Anterior cingulate cortex (tissue), 58 donors: ENCODE data around the gene MMP17.

Source experiments
- DNase-seq, 58 donors: peaks; one replicate each; lab custom pipeline; 2025; lab: John Stamatoyannopoulos, UW

Gene MMP17

DNA sequence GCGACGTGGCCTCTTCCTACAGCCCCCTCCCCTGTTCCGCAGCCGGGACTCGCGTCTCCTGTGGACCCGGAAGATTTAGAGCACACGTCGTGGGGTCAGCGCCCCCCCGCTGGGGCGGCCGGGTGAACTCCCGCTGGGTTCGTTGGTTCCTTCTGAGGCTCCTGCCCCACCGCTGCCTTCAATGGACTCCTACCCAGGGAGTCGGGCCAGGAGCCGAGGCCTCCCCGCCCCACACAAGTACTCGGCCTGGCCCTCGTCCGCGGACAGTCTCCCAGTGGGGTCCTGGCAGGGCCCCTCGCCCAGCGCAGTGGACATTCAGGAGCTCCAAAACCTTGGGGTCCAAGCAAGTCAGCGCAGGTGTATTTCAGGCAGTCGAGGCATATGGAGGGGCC is 1.2 kb downstream of the MMP17 start:
- DNase-seq = peak in 2 of 58 donors; percentile 24 to 27

- no peak for DNase-seq
Observed at GRCh38 chr12:131829791-131830334, 1.7 kb downstream of the MMP17 start.

GRCh38 chr12:131830335-131830913 is 2.2 kb downstream of the MMP17 start:
- DNase-seq = peak in 56 of 58 donors; percentile 28 to 87 (median 74)

DNA sequence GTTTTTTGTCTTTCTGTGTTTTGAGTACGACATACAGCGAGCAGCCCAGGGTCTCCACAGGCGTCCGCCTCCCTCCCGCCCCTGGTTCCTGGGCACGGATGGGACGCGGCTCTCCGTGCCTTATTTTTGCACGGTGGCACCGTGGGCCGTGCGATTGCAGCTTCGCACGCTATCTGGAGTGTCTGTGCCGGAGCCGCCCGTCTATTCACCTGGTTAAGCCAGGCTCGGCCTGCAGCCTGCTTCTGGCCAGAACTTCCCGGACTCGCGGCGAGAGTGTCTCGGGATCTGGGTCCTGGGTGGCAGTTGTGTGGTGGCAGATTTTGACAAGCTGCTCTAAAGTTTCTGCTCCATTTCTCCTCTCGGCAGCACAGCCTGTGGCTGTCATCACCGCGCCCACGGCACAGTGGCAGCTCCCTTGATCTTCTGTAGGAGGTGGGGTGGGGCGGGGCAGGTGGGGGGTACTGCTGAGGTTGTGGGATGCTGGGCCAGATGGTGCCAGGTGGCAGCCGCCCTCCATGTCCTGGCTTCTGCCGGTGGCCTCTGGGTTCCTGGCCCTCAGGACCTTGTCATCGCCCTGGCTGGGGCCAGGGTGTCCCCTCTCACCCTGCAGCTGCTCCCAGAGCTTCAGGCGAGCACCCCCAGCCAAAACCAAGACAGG is 2.9 kb downstream of the MMP17 start:
- DNase-seq = peak in 19 of 58 donors; percentile 30 to 72 (median 52)

DNA sequence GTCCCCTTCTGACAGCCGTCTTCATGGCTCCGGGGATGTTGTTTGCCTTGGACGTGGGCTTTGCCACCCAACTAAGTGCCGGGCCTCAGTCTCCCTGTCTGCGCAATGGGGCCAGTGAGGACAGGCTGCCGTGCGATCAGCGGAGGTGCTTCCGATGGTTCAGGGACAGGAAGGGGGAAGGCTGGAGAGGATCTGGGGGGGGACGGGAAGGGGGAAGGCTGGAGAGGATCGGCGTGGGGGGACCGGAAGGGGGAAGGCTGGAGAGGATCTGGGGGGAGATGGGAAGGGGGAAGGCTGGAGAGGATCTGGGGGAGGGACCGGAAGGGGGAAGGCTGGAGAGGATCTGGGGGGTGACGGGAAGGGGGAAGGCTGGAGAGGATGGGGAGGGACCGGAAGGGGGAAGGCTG is 3.4 kb downstream of the MMP17 start:
- DNase-seq = peak in 23 of 58 donors; percentile 8 to 81 (median 50)

GRCh38 chr12:131832321-131833231 is 4.4 kb downstream of the MMP17 start:
- peak in 43 of 58 donors; percentile 25 to 84 (median 49) for DNase-seq

DNA sequence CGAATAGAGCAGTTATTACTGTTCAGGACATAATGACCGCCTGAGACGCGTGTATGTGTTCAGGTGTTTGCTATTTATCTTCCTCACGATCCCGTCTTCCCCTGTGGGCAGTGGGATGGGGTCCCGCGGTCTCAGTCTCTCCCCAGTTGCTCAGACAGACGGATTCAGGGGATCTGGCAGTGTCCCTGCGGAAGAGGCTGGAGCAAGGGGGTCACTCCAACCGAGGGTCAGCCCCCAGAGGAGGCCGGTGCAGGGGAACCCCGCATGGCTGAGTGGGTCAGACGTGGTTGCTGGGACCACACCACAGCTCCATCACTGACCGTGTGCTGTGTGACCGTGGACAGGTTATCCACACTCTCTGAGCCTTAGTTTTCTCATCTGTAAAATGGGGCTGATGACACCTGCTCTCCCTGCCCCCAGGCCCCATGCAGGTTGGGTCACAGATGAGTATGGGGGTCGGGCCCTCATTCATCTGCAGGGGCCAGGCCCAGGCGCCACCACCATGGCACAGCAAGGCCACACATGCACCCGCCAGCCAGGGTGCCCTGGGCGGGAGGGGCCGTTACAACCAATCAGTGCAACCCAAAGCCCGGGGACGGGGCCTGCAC is 5.2 kb downstream of the MMP17 start:
- DNase-seq = no peak

GRCh38 chr12:131833896-131834641 is 5.9 kb downstream of the MMP17 start:
- peak in 31 of 58 donors; percentile 21 to 82 (median 60) for DNase-seq

GRCh38 chr12:131834798-131835615 is 6.8 kb downstream of the MMP17 start:
- no peak for DNase-seq

DNA sequence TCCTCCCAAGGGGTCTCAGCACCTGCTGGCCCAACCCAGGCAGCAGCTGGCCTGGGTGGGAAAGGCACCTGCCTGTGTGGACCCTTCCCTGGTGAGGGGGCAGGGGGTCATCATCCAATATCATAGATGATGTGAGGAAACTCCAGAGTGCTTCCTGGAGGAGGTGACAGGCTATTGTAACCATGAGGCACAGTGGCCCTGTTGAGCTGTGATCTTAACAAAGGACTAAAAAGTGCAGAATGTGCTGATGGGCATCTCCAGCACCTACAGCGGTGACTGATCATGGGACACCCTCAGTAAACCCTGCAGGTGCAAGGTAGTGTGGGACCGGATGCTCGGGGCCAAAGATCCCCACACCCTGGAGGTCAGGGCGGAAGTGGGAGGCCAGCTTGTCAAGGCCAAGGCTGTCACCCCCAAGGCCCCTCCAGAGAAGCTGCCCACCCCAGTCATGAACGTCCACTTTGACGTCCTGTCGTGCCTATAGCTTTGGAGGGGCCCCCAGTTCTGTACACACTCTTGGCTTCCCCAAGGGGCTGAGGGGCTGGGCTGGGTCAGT is 7.5 kb downstream of the MMP17 start:
- DNase-seq = no peak

GRCh38 chr12:131836193-131836592 is 8.0 kb downstream of the MMP17 start:
- peak in 3 of 58 donors; percentile 17 to 27 (median 24) for DNase-seq

DNA sequence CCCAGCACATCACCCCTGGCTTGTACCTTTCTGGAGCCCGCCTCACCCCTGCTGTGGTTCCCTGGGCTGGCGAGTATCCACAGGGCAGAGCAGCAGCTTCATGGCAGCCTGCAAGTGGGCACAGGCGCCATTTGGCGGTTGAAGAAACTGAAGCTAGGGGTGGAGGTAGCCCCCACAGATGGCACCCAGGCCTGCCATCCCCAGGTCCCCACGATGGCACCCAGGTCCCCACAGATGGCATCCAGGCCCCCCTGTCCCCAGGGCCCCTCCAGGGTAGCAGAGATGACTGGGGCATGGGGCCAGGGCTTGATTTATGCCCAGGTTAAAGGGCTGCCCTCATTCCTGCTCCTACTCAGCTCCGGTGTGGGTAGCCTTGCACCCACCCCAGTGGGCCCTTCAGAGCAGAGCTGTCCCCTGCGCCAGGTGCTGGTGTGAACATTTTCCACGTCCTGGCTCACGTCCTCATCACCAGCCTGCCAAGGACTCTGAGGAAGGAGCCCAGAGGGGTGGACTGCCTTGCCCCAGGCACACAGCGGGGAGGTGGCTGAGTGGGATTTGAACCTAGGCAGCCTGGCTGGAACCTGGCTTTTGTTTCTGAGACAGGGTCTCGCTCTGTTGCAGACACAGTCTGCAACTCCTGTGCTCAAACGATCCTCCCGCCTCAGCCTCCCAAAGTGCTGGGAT is 8.7 kb downstream of the MMP17 start:
- DNase-seq = no peak

DNA sequence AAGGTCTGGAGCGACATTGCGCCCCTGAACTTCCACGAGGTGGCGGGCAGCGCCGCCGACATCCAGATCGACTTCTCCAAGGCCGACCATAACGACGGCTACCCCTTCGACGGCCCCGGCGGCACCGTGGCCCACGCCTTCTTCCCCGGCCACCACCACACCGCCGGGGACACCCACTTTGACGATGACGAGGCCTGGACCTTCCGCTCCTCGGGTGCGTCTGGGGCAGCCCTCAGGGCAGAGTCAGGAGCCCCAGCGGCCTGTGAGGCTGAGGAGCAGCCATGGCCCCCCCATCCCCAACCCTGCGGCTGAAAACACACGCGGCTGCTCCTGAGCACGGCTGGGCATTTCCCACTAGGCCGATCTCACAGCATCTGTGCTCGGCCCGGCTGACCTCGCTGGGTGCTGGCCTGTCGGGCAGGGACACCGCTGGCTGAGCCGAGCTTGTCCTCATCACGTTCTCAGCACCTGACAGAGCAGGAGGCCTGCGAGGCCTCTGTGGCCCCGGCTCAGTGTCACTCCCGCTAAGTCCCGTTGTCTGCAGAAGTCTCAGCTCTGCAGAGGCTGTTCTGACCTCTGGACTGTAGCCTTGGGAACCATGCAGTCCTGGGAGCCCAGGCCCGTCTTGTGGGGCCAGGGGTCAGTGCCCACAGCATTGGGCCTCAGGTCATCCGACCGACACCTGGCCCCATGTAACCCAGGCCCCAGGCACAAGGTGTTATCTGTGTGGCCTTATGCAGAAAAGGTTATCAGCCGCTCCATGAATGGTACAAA is 12.6 kb downstream of the MMP17 start:
- no peak for DNase-seq

DNA sequence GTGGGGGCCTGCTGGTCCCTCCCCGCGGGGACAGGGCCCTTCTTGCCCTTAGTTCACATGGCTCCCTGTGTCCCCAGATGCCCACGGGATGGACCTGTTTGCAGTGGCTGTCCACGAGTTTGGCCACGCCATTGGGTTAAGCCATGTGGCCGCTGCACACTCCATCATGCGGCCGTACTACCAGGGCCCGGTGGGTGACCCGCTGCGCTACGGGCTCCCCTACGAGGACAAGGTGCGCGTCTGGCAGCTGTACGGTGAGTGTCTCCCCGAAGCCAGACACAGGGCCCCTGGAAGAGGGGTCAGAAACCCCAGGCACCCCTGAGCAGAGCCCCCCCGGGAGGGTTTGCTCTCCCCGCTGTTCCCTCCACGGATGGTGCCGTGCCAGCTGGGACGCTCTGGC is 13.4 kb downstream of the MMP17 start:
- no peak for DNase-seq

- no peak for DNase-seq
Observed at GRCh38 chr12:131842169-131842568, 14.0 kb downstream of the MMP17 start.

DNA sequence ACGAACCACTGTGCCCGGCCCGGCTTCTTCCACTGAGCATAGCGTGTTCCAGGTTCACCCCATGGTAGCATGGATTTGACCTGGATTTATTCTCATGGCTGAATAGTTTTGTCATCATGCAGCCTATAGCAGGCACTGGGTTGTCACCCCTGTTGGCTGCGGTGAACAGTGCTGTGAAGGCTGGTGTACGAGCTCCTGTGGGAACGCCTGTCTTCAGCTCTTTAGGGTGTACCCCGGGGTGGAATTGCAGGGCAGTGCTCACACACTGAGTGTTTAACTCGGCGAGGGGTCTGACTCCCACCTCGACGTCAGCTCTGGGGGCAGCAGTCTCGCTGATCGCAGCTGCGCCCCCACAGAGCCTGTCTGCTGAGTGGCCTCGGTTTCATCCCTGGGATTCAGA is 15.3 kb downstream of the MMP17 start:
- no peak for DNase-seq

DNA sequence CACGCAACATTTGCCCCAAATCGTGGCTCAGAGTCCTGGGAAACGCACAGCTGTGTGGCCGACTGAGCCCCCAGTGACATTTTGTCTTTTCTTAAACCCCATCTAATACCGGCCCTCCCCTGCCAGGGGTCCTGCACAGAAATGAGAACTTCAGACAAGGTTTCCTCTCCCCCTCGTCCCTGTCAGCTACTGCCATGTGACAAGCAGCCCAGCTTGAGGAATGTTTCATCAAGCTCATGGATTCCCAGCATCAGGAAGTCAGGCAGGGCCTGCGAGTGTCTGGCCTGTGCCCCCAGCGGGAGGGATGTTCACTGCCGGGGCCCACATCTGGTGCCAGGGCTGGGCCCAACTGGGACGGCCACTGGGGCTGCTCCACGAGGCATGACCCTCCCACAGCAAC is 15.9 kb downstream of the MMP17 start:
- no peak for DNase-seq
